Stimulated activated CD8-positive, alpha-beta memory T cell treated with anti-CD3 and anti-CD28 coated beads, Interleukin-7, amount 100 ng/mL, for 48 hours (primary cell): ENCODE data around the gene PRELID3B.
"Not testable (repeated sequence)": the region's sequence is repeated elsewhere in the genome, so short reads cannot be mapped to it uniquely, and the experiment has no call there.

Source experiments
- DNase-seq, 2 donors: peaks; one replicate each; pipeline ENCODE4 v3.0.0-alpha.2; 2020; ENCODE audit warnings: low read depth in 1 of 2; ENCODE audit errors: extremely low read depth in 1 of 2

PRELID3B gene

GRCh38 chr20:59027741-59028320, 14.8 kb downstream of the PRELID3B start:
- no peak for DNase-seq

- DNase-seq: no peak
Measured at GRCh38 chr20:59026904-59027740, 15.5 kb downstream of the PRELID3B start.

GRCh38 chr20:59025511-59025910, 17.1 kb downstream of the PRELID3B start:
- DNase-seq: no peak

- DNase-seq: no peak
Measured at GRCh38 chr20:59025086-59025485, 17.5 kb downstream of the PRELID3B start.

GRCh38 chr20:59024111-59024530, 18.5 kb downstream of the PRELID3B start:
- DNase-seq: no peak

DNA sequence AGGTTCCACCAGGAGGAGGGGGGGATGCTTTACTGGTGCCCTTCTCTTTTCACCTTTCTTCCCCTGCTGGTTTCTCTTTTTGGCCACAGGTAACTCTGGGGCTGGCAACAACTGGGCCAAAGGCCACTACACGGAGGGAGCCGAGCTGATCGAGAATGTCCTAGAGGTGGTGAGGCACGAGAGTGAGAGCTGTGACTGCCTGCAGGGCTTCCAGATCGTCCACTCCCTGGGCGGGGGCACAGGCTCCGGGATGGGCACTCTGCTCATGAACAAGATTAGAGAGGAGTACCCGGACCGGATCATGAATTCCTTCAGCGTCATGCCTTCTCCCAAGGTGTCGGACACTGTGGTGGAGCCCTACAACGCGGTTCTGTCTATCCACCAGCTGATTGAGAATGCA, 19.0 kb downstream of the PRELID3B start:
- DNase-seq: no peak

DNA sequence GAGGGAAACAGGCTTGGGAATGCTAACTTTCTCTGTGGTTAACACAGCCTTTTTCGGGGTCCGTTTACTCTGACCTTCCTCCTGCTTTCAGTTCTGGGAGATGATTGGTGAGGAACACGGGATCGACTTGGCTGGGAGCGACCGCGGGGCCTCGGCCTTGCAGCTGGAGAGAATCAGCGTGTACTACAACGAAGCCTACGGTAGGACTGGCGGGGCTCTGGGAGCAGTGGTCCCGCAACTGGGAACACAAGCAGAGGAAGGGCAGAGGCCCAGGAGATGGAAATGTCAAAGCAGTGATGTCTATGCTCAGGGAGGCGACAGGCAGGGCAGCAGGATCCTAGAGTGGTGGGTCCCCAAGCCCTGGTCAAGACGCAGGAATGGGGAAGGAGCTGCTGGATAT, 19.8 kb downstream of the PRELID3B start:
- no peak for DNase-seq

DNA sequence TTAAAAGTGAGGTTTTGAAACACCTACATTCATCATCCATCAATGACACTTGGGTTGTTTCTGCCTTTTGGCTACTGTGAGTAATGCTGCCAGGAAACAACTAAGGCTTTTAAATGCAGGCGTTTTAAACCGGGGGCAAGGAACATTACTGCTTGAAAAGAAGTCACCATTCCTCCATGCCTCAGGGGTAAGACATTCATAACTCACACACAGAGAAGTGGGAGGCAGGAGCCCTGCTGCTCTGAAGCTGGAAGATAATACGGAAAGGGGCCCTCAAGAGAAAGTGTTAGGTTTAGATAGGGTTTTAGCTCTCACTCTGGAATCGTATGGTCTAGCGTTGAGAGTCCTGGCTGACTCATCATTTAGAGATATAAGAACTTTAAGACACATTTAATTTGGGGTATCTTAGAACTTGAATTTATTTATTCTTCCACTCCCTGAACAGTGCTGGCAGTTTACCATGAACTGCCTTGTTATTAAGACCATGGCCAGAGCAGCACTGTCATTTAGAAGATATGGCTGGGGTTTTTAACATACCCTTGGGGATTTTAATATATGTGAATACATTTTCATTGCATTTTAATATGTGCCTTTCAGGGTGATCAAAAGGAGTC, 21.5 kb downstream of the PRELID3B start:
- DNase-seq: no peak

GRCh38 chr20:59019217-59019616, 23.4 kb downstream of the PRELID3B start, which contains the start of gene TUBB1:
TUBB1 (plus strand) TSS chr20:59019429; CDS start chr20:59019523, 94 bp downstream.
- DNase-seq: no peak

DNA sequence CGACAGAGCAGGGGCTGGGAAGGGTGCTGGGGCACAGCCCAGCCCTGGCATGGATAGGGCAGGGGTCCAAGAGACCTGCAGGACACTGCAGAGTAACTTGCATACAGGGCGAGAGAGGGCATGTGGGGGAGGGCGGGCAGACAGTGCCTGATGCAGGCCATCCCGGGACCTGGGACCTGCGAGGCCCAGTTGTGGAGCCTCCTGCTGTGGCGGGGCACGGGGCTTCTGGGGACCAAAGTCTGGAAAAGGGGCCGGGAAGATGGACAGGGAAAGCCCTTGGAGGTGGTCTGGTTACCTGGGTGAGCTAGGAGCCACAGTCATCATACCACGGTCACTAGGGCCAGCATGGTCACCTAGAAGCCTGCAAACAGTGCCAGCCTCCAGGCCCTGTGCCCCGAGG, 23.8 kb downstream of the PRELID3B start:
- DNase-seq: no peak

DNA sequence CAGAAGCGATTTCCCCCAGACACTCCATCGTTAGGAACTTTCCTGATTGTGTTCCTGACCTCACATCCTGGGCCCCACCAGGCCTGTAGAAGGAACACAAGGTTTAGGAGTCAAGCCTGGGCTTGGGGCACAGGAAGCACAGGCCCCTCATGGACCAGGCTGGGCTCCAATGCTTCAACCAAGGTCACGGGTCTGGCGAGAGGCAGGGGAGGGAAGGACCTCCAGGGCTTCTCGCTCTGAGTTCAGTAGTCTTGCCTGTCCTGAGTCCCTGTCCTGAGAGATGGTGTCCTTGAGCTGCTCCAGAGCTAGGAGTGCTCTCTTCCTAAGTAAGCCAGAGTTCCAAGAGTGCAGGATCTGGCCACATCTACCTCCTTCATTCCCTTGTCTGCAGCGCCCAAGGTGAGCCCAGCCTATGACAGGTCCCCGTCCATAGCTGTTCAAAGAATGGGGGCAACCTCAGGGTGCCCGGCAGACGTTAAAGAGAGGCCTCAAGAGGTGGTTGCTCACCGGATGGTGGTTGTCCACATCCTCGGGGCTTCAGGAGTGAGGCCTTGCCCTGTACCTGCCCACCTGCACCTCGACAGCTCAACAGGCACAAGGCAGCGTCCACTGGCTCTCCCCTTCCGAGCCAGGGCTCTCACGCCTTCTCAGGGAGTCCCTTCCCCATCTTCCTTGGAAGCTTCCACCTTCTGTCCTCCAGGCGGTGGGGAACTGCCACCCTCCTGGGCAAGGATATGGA, 24.9 kb downstream of the PRELID3B start:
- DNase-seq: no peak

DNA sequence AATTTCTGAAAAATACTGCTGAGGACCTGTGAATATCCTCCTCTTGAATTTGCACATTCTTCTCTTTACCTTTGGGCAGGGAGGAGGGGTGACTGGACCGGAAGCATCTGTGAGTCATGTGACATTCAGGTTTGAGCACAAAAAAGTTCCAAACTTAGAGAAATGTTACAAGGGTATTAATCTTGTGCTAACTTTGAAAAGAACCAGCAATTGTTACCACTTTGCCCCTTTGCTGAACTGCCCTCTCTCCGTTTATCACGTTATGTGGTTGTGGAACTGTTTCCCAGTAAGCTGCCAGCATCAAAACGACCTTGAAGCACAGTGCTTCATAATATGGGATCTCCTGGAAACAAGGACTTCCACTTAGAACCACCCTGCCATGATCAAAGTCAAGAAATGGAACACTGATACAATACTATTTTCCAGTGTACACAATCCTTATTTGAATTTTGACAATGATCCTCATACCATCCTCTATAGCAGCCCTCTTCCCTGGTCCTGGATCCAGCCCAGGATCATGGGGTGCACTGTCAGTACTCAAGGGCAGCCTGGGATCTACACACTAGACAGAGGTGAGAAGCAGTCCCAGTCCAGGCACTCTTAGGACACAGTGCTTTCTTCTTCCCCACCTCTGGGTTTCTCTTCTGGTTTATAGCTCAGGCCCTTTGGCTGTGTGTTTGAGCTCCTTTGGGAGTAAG, 25.6 kb downstream of the PRELID3B start:
- DNase-seq: no peak

GRCh38 chr20:59015812-59016711, 26.5 kb downstream of the PRELID3B start:
- no peak for DNase-seq

DNA sequence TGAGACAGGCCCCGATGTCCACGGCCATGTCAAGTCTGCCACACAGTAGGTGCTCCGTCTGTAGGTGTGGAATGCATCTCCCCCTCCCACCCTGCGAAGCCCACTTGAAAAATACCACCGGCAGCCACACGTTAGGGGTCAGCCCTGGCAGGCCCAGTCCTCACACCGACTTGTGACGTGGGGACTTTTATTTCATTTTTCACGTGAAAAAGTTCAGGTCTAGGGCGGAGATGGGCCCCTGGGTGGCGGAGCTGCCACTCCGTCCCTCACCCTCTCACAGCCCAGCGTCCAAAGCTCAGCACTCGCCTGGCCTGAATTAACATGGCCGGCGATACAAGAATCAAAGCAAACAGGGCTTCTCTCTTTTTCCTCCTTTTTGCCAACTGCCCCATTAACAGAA, 27.2 kb downstream of the PRELID3B start:
- DNase-seq: no peak

- DNase-seq: no peak
Measured at GRCh38 chr20:59014680-59015389, 27.8 kb downstream of the PRELID3B start.

DNA sequence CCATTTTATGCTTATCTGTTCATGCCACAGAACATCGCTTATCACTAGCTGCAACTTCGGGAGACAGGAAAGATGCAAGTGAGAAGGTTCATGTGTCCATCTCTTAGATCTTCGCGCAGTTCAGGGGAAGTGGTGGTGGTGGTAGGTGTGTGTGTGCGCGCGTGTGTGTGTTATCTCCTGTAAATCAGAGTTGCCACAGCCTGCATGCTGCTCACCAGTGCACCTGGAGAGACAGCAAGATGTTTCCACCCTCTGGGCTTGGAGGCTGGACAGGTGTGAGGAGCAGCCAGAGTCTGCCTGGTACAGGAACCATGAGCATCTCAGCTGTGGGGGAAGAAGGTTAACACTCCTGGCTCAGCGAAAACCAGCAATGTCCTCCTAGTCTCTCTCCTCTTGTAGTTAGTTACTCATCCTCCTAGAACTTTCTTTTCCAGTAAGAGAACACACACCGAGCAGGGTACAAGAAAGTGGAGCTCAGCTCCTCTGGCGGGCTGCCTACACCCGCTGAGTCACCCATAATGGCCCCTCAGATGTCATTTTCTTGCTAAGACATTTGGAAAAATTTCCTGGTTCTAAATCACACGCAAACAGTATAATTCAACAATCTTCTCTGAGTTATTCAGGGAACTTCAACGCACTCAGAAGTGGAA, 28.5 kb downstream of the PRELID3B start:
- no peak for DNase-seq

DNA sequence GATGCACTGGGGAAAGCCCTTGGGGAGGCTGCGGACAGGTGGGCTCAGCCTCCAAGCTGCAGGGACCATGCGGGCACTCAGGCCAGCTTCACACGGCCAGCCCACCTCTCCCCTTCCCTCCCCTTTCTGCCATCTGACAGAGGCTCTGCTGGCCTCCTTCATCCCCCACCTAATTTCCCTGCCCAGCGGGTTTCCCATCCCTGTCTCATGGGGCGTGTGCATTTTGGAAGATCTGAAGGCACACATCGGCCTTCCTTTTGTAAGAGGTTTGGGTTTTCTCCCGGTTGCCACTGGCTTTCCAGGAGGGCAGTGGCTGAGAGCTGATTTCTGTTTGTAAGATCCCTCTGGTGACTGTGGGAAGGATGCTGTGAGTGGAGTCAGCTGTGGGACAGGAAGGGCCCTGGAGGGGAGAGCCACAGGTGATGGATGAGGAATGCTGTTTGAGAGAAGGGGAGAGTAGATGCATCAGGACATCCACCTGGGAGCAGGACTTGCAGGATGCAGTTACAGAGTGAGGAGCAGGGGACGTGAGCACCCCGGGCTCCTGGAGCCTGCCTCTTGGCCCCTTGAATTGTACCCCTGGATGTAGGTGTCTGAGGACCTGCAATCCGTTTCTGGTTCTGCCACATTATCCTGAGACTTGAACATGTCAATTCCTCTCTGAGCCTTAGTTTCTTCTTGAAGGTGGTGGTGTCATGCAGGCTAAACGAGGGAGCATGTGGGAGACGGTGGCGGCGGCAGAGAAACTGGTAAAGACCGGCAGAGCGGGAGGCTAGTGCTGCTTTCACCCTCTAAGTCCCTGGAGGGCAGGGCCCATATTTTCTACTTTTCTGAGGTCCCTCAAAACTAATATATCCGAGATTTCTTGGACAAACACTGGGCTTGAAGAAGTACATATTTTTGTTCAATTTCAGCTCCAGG, 29.3 kb downstream of the PRELID3B start:
- no peak for DNase-seq

GRCh38 chr20:59011874-59012157, 30.8 kb downstream of the PRELID3B start:
- DNase-seq: not testable (repeated sequence)
